Breast epithelium (tissue), 3 donors: ENCODE data around the gene EBI3.

Experiments used
- POLR2A ChIP-seq: fragments of 450-650 bp; IDR thresholded peaks from one replicate; pipeline ENCODE4 v1.6.1; 2016; ENCODE audit warnings: antibody characterized with exemption, mild to moderate bottlenecking, moderate library complexity
- POLR2AphosphoS5 ChIP-seq, 3 donors: sonication (generic); formaldehyde crosslinking; IDR thresholded peaks; one replicate each; pipeline ENCODE4 v1.6.1; 2017; ENCODE audit warnings: antibody characterized with exemption in 3 of 3
- TF ChIP-seq, protein P1 (sequence below), 3 donors: fragments of 450-650 bp; IDR thresholded peaks; one replicate each; pipeline ENCODE4 v1.5.1; 2016 to 2017; ENCODE audit warnings: antibody characterized with exemption in 3 of 3, mild to moderate bottlenecking in 3 of 3, moderate library complexity in 3 of 3

DNA sequence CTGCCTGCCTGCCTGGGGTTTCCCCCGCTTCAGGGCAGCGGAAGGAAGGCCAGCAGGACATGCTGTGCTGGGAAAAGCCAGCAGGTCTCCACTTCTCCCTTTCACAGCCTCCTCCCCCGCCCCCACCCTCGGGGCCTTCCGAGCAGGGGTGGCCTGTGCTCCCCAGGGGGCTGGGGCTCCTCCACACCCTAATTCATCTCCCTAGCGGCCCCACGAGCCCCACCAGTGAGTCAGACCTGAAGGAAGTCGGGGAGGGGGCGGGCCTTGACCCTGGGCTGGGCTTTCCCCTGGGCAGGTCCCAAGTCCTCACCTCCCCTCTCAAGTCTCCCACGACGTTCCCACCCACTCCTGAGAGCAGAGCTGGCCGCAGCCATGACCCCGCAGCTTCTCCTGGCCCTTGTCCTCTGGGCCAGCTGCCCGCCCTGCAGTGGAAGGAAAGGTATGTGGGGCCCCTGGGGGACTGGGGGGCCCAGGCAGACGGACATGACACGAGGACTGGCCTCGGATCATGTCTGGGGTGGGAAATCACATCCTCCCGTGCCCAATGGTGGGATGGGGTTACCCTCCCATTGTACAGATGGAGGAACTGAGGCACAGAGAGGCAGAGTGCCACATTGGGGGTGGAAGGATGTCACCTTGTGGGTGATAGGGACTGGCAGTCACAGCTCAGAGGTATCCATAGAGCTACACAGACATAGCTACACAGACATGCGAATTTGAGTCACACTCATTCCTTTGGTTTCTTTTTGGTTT is at the start of gene EBI3:
- TF ChIP-seq POLR2AphosphoS5 (IDR thresholded peaks at IDR 0.05): no peak
- TF ChIP-seq, protein P1, sequence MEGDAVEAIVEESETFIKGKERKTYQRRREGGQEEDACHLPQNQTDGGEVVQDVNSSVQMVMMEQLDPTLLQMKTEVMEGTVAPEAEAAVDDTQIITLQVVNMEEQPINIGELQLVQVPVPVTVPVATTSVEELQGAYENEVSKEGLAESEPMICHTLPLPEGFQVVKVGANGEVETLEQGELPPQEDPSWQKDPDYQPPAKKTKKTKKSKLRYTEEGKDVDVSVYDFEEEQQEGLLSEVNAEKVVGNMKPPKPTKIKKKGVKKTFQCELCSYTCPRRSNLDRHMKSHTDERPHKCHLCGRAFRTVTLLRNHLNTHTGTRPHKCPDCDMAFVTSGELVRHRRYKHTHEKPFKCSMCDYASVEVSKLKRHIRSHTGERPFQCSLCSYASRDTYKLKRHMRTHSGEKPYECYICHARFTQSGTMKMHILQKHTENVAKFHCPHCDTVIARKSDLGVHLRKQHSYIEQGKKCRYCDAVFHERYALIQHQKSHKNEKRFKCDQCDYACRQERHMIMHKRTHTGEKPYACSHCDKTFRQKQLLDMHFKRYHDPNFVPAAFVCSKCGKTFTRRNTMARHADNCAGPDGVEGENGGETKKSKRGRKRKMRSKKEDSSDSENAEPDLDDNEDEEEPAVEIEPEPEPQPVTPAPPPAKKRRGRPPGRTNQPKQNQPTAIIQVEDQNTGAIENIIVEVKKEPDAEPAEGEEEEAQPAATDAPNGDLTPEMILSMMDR (IDR thresholded peaks at IDR 0.05): no peak
- TF ChIP-seq POLR2A: no peak
